A375 (cell line): ENCODE data around the gene YBEY. TPM values are rescaled to one million over a fixed set of nuclear protein-coding genes. Genes with fewer than 3 reads are reported as not detected.

Experiments used
- total RNA-seq: library from RNA; depleted of rRNA; stranded (reverse); fragments of >200 nt; shearing (Covaris generic); gene quantifications from 2 replicates; pipeline ENCODE4 v1.2.3, GENCODE V29; 2014; rRNA removed

YBEY gene
- total RNA-seq: 14.0 and 20.2 TPM in 2 replicates

GRCh38 chr21:46285761-46286647 is at the start of gene YBEY:
Gene YBEY (plus strand): TSS chr21:46286342. CDS start chr21:46286914, 572 bp downstream.

GRCh38 chr21:46285206-46285661 is 908 bp upstream of the YBEY start, which contains the start of gene MCM3AP:
Gene MCM3AP (minus strand): TSS chr21:46285611. CDS start chr21:46285286, 325 bp downstream.

GRCh38 chr21:46323710-46324389 is 37.7 kb downstream of the YBEY start, which contains the start of the genes C21orf58 and PCNT:
Gene C21orf58 (minus strand): TSS chr21:46323870. CDS start chr21:46322738, 1,132 bp downstream.
Gene PCNT (plus strand): TSS chr21:46324156. CDS start chr21:46324229, 73 bp downstream.

Other genes with a start within 250 kb of the YBEY start
- 74.4 and 78.3 TPM in 2 replicates for gene COL6A2, start 188.2 kb upstream of the YBEY start, total RNA-seq
- gene FTCD, start 130.8 kb upstream of the YBEY start, total RNA-seq: 0.05 TPM in 1 of 2 replicates, not detected in the other
- 6.9 and 9.7 TPM in 2 replicates for gene SPATC1L, start 101.9 kb upstream of the YBEY start, total RNA-seq
- 24.1 and 30.7 TPM in 2 replicates for gene LSS, start 57.6 kb upstream of the YBEY start, total RNA-seq
- gene MCM3AP, start 731 bp upstream of the YBEY start, total RNA-seq: 57.9 and 60.6 TPM in 2 replicates
- 14.3 and 20.6 TPM in 2 replicates for gene C21orf58, start 37.5 kb downstream of the YBEY start, total RNA-seq
- gene PCNT, start 37.8 kb downstream of the YBEY start, total RNA-seq: 20.9 and 43.9 TPM in 2 replicates
- gene DIP2A, start 172.5 kb downstream of the YBEY start, total RNA-seq: 8.9 and 13.2 TPM in 2 replicates